EH (cell line): ENCODE measurements around the gene NEDD4L.

ENCODE experiments used
- DNase-seq: peaks from one replicate; pipeline ENCODE4 v3.0.0-alpha.2; 2015; ENCODE audit warnings: low read depth

NEDD4L gene

GRCh38 chr18:58183226-58183625 lies 139.2 kb downstream of the NEDD4L start:
- no peak for DNase-seq

- DNase-seq, result peak; percentile 93
Measured at GRCh38 chr18:58186258-58186948, 142.4 kb downstream of the NEDD4L start.

- DNase-seq, result no peak
Measured at GRCh38 chr18:58187674-58188073, 143.6 kb downstream of the NEDD4L start.

GRCh38 chr18:58188996-58189395 lies 145.0 kb downstream of the NEDD4L start:
- DNase-seq, result no peak

- DNase-seq, result peak; percentile 31
Measured at GRCh38 chr18:58190842-58191530, 147.0 kb downstream of the NEDD4L start.

GRCh38 chr18:58191626-58192025 lies 147.6 kb downstream of the NEDD4L start:
- no peak for DNase-seq

GRCh38 chr18:58192519-58192918 lies 148.5 kb downstream of the NEDD4L start:
- DNase-seq, result no peak

GRCh38 chr18:58194028-58194427 lies 150.0 kb downstream of the NEDD4L start:
- DNase-seq, result peak; percentile 60

GRCh38 chr18:58195278-58195765 lies 151.3 kb downstream of the NEDD4L start:
- DNase-seq, result no peak

GRCh38 chr18:58196164-58196563 lies 152.1 kb downstream of the NEDD4L start:
- DNase-seq, result peak; percentile 58

GRCh38 chr18:58196881-58197872 lies 153.2 kb downstream of the NEDD4L start:
- no peak for DNase-seq

- DNase-seq, result no peak
Measured at GRCh38 chr18:58201268-58201667, 157.2 kb downstream of the NEDD4L start.

- peak; percentile 81 for DNase-seq
Measured at GRCh38 chr18:58201733-58202730, 158.0 kb downstream of the NEDD4L start.

GRCh38 chr18:58204776-58205442 lies 160.9 kb downstream of the NEDD4L start:
- no peak for DNase-seq

- DNase-seq, result peak; percentile 94
Measured at GRCh38 chr18:58205443-58206160, 161.6 kb downstream of the NEDD4L start.

- DNase-seq, result no peak
Measured at GRCh38 chr18:58207520-58208152, 163.6 kb downstream of the NEDD4L start.

- peak; percentile 74 for DNase-seq
Measured at GRCh38 chr18:58208207-58208932, 164.3 kb downstream of the NEDD4L start.

GRCh38 chr18:58209326-58209725 lies 165.3 kb downstream of the NEDD4L start:
- DNase-seq, result peak; percentile 59

- DNase-seq, result no peak
Measured at GRCh38 chr18:58211510-58211909, 167.5 kb downstream of the NEDD4L start.
